ENCODE data around the gene LMNA. TPM values are rescaled to one million over a fixed set of nuclear protein-coding genes. Genes with fewer than 3 reads are reported as not detected.
"Not testable (repeated sequence)": the region's sequence is repeated elsewhere in the genome, so short reads cannot be mapped to it uniquely, and the experiment has no call there.

LMNA gene
- polyA plus RNA-seq, 10 donors, result 244 to 379 (median 270) TPM

DNA sequence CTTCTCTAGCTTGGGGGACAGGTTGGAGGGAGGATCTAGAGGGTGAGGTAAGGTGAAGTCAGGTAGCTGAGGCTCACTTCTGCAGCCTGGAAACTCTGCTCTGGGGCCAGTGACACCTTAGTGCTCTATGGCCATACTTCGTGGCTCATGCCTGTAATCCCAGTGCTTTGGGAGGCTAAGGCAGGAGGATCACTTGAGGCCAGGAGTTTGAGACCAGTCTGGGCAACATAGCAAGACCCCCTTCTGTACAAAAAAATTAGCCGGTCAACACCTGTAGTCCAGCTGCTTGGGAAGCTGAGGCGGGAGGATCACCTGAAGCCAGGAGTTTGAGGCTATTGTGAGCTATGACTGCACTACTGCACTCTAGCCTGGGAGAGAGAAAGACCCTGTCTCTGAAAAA is 5.8 kb downstream of the LMNA start:
- DNase-seq, result no peak

DNA sequence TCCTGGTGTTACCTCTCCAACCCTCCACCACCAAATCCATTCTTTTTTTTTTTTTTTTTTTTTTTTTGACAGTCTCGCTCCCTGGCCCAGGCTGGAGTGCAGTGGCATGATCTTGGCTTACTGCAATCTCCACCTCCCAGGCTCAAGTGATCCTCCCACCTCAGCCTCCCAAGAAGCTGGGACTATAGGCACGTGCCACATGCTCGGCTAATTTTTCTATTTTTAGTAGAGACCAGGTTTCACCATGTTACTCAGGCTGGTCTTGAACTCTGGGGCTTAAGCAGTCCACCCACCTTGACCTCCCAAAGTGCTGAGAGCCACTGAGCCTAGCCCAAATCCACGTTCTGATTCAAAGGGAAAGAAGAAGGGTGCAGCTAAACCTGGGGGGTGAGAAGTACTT is 6.5 kb downstream of the LMNA start:
- not testable (repeated sequence) for DNase-seq

DNA sequence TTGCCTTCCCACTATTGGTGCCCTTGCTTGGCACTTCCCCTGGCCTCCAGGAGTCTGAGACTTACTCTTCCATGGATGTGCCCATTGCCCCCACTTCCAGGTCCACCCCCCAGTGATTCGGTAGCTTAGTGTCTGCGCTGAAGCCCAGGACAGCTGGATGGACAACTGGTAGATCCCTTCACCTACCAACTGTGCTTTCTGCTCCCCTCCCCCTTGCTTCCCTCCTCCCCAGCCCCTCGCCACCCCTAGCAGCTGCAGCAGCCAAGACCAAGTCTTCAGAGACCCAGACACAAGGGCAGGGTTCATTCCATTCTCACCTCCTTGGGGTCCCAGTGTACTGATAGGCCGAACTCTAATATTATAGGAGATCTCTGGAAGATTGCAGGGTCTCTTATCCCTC is 6.9 kb downstream of the LMNA start:
- peak in 1 of 3 donors; percentile 52 for DNase-seq

DNA sequence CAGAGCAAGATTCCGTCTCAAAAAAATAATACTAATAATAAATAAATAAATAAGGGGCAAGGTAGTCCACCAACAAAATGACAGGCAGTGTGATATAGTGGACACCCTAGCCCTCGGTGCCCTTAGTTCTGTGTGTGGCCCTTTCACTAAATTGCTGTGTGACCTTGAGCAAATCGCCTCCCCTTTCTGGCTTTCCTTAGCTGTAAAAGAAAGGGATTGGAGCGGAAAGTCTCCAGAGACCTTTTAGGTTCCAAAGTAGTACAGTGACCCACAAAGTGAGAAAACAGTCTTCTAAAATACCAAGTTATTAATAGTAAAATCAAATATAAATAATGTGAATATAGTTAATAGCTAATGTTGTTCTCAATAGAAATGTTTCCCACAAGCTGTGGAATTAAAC is 7.6 kb downstream of the LMNA start:
- no peak for DNase-seq

DNA sequence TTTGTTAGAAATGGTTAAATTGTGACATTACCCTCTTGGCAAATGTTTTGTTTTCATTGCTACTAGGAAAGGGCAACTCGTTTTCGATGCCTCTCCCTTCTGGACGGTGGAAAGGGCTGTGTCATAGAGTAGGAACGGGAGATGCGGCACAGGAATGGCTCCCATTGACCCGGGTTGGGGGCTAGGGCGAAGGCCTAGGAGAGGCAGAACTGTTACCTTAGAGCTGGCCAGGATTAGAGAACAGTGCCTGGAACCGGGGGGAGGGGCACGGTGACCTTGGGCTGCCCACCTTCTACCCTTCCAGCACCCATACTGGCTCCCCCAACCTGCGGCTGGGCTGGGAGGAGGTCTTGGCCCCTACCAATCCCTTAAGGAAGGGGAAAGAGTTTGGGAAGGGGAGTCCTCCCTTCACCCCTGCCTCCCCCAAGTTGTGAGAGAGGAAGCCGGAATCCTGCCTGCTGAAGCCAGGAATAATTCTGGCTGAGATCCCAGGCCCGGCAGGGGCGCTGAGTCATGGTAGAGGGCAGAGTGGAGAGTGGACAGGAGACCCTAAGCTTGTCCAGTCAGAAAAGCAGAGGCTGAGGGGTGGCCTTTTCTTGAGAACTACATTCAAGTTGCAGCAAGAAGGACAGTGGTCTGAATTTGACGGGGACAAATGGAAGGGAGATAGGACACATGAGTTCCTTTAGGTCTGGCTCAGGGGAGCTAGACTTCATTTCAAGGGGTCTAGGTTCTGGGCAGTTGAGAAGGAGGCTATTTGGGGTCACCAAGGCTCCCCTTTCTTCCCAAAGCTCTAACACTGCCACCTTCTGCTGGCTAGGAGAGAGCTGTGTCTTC is 8.2 kb downstream of the LMNA start:
- peak; percentile 86 to 88 (median 87) for DNase-seq

DNA sequence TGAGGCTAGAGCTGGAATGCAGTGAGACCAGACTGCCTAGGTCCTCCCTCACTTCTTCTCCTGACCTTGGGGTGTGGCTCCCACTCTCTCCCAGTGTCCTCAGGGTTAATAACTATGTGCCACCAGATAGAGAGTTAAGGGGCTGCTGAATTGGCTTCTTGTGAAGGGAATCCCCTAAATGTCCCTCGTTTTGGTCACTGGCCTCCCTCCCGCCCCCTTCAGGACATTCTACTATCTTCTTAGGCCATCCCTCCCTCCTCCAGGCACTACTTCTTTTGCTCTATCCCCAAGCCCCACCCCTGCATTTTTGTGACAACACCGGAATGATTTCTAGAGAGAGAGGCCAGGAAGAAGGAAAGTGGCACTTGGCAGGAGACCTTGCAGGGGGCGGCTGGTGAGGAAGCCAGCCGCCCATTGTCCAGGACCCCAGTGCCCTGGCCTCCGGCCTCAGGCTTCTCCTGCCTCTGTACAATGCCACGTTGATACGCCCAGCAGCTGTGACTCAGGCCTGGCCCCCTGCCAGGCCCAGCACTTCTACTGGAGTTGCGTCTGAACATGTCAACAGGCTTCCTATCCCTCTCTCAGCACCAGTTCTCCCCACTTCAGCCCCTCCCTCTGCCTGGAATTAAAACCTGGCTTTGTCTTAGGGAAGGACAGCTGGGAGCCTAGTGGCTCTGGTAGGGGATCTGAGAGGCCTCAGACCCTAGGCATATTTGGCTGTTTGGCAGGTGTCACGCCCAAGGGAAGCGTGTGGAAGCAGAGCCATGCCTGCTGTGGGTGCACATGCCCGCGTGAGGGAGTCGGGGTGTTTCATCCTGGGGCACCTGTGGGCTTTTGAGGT is 9.1 kb downstream of the LMNA start:
- DNase-seq, result peak; percentile 98 to 99 (median 98)

DNA sequence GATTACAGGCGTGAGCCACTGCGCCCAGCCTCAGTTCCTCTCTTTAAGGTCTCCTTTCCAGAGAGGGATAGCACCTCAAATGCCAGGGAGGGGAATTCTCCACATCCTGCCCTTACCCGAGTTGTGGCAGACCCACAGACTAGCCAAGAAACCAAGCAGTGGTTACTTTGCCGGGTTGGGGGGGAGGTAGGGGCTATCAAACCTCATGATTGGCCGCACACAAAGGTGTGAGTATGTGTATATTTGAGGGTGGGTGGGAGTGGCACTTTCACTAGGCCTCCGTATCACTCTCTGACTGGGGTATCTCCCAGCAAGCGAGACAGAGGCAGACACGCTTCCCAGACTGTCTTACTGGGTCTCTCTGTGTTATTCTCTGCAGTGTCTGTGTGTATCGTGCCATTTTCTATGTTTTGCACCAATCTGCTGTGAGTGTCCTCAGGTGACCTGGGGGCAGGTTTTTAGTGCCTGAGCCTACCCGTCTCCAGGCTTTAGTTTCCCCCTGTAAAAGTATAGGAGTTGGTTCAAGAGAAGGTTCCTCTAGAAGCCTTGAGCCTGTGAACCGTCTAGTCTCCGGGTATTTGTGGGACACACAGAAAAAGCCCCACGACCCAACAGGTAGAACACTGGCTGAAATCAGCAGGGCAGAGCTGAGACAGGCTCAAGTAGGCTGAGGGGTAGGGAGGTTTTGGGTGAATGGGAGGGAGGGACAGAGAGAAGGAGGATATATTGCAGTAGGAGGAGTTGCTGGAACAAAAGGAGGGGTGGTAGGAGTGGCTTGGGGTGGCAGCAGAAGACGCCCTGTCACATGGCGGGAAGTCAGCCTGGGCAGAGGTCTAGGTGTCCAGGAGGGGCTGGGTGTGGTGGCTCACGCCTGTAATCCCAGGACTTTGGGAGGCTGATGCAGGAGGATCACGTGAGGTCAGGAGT is 10.3 kb downstream of the LMNA start:
- DNase-seq, result peak in 1 of 3 donors; percentile 54

DNA sequence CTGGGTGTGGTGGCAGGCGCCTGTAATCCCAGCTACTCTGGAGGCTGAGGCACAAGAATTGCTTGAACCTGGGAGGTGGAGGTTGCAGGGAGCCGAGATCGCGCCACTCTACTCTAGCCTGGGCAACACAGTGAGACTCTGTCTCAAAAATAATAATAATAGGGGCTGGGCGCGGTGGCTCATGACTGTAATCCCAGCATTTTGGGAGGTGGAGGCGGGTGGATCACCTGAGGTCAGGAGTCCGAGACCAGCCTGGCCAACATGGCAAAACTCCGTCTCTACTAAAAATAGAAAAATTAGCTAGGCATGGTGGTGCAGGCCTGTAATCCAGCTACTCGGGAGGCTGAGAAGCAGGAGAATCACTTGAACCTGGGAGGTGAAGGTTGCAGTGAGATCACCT is 11.0 kb downstream of the LMNA start:
- not testable (repeated sequence) for DNase-seq

DNA sequence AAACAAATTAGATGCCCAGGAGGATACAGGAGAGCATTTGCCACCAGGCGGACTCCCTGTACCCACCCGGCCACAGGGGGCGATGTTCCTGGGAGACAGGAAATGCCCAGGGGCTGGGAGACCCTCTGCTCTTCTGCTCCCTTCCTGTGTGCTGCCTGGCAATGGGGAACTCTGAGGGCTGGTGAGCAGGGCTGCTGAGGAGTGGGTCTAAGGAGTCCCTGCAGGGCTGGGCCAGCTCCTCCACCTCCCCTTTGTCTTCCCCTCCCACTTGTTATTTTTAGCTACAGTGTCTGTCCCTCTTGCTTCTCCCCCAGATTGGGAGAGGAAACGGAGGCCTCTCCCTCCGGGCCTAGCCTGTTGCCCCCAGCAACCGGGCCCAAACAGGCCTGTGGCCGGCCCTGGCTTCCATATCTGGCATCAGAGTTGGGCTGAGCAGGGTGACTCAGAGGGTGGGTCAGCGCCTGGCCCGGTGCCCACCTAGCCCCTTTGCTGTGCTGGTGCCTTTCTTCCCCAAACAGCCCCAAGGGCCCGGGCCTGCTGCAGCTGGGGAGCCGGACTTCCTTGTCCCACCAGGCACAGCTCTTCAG is 11.6 kb downstream of the LMNA start:
- DNase-seq, result peak; percentile 89 to 96 (median 95)

DNA sequence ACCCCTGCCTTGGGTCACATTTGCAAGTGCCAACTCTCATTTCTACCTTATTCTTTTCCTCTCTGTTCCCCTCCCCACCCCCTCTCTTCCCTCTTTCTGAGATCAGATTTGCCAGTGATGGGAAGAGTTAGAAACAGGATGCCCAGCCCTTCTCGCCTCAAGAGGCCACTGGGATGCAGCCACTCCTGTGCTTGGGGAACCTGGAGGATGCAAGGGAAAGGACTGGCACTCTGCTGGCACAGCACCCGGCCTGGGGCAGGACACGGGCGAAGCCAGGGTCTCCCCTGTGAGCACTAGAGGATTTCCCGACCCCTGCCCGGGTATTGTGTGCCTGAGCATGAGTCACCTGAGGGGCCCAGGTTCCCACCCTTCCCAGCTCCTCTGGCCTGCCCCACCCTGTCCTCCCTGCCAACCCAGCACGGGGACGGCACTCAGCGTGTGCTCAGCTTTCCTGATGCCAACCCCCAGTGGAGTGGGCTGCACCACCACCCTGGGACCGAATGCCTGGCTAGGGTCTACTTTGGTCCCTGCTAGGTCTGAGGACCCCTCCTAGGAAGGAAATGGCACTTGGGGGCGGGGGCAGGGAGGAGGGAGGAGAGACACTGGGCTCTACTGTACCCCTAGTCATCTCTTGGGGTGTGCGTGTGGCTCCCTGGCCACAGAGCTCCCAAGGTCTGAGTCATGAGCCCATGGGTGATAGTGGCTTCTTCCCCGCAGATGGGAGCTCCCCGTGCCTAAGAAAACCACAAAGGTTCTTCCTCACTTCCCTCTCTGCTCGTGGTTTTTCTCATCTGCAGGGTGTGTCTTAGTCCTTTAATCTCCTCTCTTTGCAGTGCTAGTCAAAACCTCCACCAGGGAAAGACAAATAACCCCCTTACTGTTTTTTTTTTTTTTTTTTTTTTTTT is 12.4 kb downstream of the LMNA start:
- peak in 2 of 3 donors; percentile 57 to 84 for DNase-seq

DNA sequence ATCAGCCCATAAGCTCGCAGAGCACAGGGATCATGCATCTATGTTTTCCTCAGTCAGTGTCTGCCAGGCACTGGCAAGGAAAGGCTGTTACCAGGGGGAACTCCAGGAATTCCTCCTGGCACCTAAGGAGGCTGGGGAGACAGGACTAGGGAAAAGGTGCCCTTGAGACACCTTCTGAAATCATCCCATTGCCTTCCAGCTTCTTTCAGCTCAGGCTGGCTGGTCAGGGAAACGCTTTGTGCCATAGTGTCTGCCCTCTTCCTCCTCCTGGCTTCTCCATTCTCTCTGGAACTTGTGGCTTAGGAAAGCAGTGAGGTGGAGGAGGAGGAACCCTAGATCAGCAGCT is 13.8 kb downstream of the LMNA start:
- DNase-seq, result no peak

DNA sequence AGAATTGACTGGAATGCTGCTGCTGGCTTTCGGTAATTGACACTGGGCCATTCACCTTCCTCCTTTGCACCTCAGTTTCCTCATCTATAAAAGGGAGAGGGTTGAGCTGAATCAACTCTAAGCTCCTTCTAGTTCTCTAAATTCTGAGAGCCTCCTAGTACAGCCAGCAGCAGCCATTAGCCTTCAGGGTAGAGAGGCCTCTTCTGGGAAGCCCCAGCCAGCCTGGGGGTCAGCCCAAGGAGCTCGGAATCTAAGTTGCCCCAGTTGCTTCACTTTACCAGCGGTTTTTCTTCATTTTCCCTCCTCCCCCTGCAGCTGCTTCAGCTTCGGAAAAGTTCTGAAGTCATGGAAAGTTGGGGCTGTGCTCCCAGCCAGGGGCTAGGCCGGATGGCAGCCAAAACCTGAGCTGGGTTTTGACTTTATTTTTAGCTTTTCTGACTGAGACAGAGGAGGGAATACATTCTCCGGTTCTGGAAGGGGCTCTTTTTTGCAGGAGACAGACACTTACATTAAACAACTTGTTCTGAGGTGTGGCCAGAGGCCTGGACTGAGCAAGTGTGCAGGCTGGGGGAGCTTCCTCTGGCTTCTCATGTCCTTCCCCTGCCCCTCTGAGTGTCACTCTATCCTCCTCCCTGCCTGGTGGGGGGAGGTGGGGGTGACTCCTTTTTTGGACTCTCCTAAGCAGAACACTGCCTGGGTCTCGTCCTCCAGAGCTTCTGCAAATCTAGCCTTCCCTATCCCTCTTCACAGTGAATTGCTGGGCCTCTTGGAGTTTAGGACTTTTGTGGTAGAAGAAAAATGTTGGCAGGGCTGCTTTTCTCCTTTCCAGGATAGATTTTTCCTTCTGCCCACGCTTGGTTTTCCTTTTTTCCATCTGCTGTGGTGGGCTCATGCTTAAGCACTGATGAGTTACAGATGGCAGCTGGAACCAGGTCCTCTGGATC is 14.4 kb downstream of the LMNA start:
- peak; percentile 91 to 97 (median 95) for DNase-seq

DNA sequence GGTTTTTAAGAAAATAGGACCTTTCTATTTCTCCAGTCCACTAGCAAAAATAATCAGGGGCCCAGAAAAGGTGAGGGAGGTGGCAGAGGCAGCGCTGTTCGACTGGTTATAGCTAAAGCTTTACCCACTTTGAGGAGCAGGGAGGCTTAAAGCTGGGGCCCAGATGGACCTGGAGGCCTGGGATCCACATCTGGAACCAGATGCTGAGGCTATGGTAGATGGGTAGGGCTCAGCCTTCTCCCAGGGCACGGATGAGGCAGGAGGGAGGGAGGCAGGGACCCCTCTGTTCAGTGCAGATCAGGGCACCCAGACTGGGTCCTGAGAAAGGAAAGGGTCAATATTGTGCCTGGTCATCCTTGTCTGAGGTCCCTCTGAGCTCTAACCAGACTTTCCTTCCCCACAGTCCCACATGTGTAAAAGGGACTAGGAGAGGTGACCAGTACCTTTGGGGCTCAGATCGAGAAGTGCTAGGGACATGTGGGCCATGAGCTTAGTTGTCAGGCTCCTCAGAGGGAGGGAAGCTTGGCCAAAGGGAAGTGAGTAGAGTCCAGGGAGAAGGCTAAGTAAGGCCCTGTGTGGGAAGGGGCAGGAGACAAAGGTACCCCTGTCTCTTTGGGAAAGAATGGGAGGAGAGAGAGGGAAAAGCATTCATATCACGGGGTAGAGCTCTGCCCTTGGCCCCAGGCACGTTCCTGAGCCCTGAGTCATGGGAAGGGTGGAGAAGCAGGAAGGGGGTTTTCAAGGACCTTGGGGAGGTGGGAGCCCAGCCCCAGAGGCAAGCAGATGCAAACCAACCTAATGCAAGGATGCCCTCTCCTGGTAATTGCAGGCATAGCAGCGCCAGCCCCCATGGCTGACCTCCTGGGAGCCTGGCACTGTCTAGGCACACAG is 15.4 kb downstream of the LMNA start:
- DNase-seq, result peak; percentile 87 to 95 (median 93)

DNA sequence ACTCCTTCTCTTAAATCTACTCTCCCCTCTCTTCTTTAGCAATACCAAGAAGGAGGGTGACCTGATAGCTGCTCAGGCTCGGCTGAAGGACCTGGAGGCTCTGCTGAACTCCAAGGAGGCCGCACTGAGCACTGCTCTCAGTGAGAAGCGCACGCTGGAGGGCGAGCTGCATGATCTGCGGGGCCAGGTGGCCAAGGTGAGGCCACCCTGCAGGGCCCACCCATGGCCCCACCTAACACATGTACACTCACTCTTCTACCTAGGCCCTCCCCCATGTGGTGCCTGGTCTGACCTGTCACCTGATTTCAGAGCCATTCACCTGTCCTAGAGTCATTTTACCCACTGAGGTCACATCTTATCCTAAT is 16.0 kb downstream of the LMNA start:
- no peak for DNase-seq

DNA sequence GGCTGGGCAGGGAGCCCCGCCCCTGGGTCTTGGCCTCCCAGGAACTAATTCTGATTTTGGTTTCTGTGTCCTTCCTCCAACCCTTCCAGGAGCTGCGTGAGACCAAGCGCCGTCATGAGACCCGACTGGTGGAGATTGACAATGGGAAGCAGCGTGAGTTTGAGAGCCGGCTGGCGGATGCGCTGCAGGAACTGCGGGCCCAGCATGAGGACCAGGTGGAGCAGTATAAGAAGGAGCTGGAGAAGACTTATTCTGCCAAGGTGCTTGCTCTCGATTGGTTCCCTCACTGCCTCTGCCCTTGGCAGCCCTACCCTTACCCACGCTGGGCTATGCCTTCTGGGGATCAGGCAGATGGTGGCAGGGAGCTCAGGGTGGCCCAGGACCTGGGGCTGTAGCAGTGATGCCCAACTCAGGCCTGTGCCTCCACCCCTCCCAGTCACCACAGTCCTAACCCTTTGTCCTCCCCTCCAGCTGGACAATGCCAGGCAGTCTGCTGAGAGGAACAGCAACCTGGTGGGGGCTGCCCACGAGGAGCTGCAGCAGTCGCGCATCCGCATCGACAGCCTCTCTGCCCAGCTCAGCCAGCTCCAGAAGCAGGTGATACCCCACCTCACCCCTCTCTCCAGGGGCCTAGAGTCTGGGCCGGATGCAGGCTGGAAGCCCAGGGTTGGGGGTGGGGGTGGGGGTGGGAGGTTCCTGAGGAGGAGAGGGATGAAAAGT is 20.4 kb downstream of the LMNA start:
- no peak for DNase-seq

DNA sequence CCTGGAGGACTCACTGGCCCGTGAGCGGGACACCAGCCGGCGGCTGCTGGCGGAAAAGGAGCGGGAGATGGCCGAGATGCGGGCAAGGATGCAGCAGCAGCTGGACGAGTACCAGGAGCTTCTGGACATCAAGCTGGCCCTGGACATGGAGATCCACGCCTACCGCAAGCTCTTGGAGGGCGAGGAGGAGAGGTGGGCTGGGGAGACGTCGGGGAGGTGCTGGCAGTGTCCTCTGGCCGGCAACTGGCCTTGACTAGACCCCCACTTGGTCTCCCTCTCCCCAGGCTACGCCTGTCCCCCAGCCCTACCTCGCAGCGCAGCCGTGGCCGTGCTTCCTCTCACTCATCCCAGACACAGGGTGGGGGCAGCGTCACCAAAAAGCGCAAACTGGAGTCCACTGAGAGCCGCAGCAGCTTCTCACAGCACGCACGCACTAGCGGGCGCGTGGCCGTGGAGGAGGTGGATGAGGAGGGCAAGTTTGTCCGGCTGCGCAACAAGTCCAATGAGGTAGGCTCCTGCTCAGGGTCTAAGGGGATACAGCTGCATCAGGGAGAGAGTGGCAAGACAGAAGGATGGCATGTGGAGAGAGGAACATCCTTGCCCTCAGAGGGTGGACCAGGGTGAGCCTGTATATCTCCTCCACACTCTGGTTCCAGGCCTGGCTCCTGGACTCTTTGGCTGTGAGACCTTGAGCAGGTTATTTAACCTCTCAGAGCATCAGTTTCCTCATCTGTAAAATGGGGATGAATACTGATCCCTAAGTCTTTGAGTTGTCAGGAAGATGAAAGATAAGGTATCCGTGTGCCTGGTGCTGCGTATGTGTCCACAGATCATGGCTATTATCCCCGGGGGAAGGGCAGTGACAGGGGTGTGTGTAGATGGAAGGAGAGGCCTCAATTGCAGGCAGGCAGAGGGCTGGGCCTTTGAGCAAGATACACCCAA is 21.7 kb downstream of the LMNA start:
- DNase-seq, result no peak

Data from muscle of back (tissue), 11 donors.